ENCODE measurements around the gene CYGB. TPM values are rescaled to one million over a fixed set of nuclear protein-coding genes. Genes with fewer than 3 reads are reported as not detected.
A peak's percentile ranks its signal among the peaks of the same experiment; 100 is the strongest.

The CYGB gene
- total and polyA plus RNA-seq, 9 of the 15 experiments (the other 6 are each of a cell fraction or from before 2014, with no cell fraction given), result 0.08 to 0.95 (median 0.18) TPM; not detected in 5

DNA sequence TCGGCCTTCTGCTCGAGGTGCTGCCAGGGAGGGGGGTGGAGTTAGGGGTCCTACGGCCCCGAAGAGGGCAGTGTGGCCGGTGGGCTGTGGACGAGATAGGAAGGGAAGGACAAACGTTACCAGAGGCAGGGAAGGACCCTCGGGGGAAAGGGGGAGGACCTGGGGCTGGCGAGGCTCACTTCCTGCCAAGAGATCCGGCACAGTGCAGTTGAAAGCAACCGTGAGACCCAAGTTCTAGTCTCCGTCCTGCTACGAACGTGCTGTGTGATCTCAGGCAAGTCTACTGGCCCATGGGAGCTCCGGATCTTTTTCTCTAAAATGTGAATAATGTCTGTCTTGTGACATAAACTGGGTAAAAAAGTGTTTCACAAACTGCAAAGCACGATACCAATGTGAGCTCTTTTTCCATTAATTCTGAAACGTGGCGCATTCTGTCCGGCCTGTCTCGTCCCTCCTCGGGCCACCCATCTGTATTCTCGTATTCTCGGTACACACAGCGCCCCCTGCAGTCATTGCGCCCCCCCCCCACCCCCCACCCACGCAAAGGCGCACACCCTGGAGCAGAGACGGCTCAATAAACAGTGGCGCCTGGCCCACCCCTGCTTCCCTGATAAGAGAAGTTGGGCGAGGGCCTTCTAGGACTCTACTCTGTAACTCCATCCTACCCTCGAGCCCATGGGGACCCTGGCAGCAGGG is 8.8 kb downstream of the CYGB start:
- 31% methylated on average over 27 of the region's 31 CpGs for WGBS (ENCODE audit: insufficient coverage, low coverage, missing lambda C conversion rate)
- no peak for TF ChIP-seq HDAC1 (IDR thresholded peaks at IDR 0.05)
- TF ChIP-seq ZNF384 (IDR thresholded peaks at IDR 0.05; ENCODE audit: low read depth, low read length), result no peak
- TF ChIP-seq CBFA2T3 (IDR thresholded peaks at IDR 0.05), result peak; percentile 50; the same call in 1 of the 2 replicates
- TF ChIP-seq RBFOX2 (IDR thresholded peaks at IDR 0.05; ENCODE audit: low read depth, low read length), result 0 out of 2 replicates have a peak, but pooled peaks have one; percentile 36
- TF ChIP-seq, protein P1, sequence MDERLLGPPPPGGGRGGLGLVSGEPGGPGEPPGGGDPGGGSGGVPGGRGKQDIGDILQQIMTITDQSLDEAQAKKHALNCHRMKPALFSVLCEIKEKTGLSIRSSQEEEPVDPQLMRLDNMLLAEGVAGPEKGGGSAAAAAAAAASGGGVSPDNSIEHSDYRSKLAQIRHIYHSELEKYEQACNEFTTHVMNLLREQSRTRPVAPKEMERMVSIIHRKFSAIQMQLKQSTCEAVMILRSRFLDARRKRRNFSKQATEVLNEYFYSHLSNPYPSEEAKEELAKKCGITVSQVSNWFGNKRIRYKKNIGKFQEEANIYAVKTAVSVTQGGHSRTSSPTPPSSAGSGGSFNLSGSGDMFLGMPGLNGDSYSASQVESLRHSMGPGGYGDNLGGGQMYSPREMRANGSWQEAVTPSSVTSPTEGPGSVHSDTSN (CRISPR knock-in tag; IDR thresholded peaks at IDR 0.05; ENCODE audit: low read depth), result no peak
- TF ChIP-seq, protein P1 (tag; conservative IDR thresholded peaks at IDR 0.05; ENCODE audit: low read depth), result no peak
- TF ChIP-seq, protein P2, sequence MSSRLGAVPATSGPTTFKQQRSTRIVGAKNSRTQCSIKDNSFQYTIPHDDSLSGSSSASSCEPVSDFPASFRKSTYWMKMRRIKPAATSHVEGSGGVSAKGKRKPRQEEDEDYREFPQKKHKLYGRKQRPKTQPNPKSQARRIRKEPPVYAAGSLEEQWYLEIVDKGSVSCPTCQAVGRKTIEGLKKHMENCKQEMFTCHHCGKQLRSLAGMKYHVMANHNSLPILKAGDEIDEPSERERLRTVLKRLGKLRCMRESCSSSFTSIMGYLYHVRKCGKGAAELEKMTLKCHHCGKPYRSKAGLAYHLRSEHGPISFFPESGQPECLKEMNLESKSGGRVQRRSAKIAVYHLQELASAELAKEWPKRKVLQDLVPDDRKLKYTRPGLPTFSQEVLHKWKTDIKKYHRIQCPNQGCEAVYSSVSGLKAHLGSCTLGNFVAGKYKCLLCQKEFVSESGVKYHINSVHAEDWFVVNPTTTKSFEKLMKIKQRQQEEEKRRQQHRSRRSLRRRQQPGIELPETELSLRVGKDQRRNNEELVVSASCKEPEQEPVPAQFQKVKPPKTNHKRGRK (tag; IDR thresholded peaks at IDR 0.05), result no peak
- TF ChIP-seq ARNT (IDR thresholded peaks at IDR 0.05), result 0 out of 4 replicates have a peak, but pooled peaks of 1 of the 2 experiments have one; percentile 21
- no peak for TF ChIP-seq ADNP (tag; IDR thresholded peaks at IDR 0.05)
- TF ChIP-seq RBBP5 (IDR thresholded peaks at IDR 0.05; ENCODE audit: borderline replicate concordance, insufficient read depth, low read length, poor library complexity, severe bottlenecking), result peak; percentile 18
- peak in 1 of 3 experiments; percentile 33 for TF ChIP-seq YY1 (IDR thresholded peaks at IDR 0.05; ENCODE audit: borderline replicate concordance in 1 of 3, control insufficient read depth in 1 of 3, extremely low read depth in 1 of 3, insufficient read depth in 3 of 3, insufficient read length in 1 of 3, insufficient replicate concordance in 2 of 3, low read depth in 1 of 3, low read length in 2 of 3)
- 0 out of 2 replicates have a peak, but pooled peaks have one; percentile 49 for TF ChIP-seq GTF2E2 (tag; IDR thresholded peaks at IDR 0.05)
- TF ChIP-seq, protein P3, sequence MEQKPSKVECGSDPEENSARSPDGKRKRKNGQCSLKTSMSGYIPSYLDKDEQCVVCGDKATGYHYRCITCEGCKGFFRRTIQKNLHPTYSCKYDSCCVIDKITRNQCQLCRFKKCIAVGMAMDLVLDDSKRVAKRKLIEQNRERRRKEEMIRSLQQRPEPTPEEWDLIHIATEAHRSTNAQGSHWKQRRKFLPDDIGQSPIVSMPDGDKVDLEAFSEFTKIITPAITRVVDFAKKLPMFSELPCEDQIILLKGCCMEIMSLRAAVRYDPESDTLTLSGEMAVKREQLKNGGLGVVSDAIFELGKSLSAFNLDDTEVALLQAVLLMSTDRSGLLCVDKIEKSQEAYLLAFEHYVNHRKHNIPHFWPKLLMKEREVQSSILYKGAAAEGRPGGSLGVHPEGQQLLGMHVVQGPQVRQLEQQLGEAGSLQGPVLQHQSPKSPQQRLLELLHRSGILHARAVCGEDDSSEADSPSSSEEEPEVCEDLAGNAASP (IDR thresholded peaks at IDR 0.05), result no peak

More for the DNA sequence above, 8.8 kb downstream of the CYGB start:
- ATAC-seq (peak; percentile 87), FAIRE-seq (peak; percentile 85), DNase-seq (ENCODE audit: extremely low read depth in 1 of 4, low spot score in 3 of 4) (peak; percentile 88 to 90 (median 90))
- Histone ChIP-seq H4K20me1 (replicated peaks; ENCODE audit: control insufficient read depth, insufficient read depth, low read length) (no peaks in the 10 kb centered on the region), H3K79me2 (ENCODE audit: control insufficient read depth, insufficient read depth, low read length) (no peaks in the 10 kb centered on the region), H2AFZ (ENCODE audit: low read depth, low read length) (peak overlapping the region; percentile 97), H3K27ac (ENCODE audit: extremely low read depth, low read depth, low read length) (peak overlapping the region; percentile 89), H3K9ac (ENCODE audit: insufficient read depth in 1 of 2, low read depth in 2 of 2, low read length in 2 of 2) (peak overlapping the region; percentile 81 to 92), H3K27me3 (ENCODE audit: control insufficient read depth in 2 of 2, insufficient read depth in 2 of 2, low read length in 2 of 2) (no peaks in the 10 kb centered on the region), H3K4me1 (replicated peaks in 1 of 2; ENCODE audit: control insufficient read depth in 2 of 2, insufficient read depth in 2 of 2, low read length in 2 of 2) (peaks cover 30 to 51% of the 10 kb centered on the region in 2 experiments), H3K4me3 (no peak overlapping the region), H3K9me1 (ENCODE audit: control insufficient read depth, insufficient read depth, low read length) (no peaks in the 10 kb centered on the region), H3K9me3 (replicated peaks; ENCODE audit: control insufficient read depth, insufficient read depth, low read depth, low read length) (no peaks in the 10 kb centered on the region), H3K4me2 (ENCODE audit: insufficient read depth, low read length) (peak overlapping the region; percentile 71), H3K36me3 (ENCODE audit: control insufficient read depth, insufficient read depth, low read length) (no peaks in the 10 kb centered on the region; the same call in 2 of the 3 replicates)
- ChIA-PET CTCF (ENCODE audit: low intra/inter-chr PET ratio) (no interaction called here), POLR2A (interaction anchor here (0.6 to 2.4 kb wide), 8 partner anchors 12 to 180 kb away, joined by 3 to 18 read pairs (median 3); partner anchors contain the start of gene PRCD)
- in situ Hi-C loops (cut with MboI), result no loop called here
- TSS peak; percentile 92 for BruUV-seq (replicated peaks)
- intact Hi-C loops (cut with micrococcal nuclease), result loop anchor here (1.0 kb wide), 1 partner anchor 19 kb away; no protein-coding TSS in a partner anchor

All from K562 (cell line).